Measurements from ENCODE around the gene SFI1. TPM values are rescaled to one million over a fixed set of nuclear protein-coding genes. Genes with fewer than 3 reads are reported as not detected.
A peak's percentile ranks its signal among the peaks of the same experiment; 100 is the strongest.
"Not testable (repeated sequence)": the region's sequence is repeated elsewhere in the genome, so short reads cannot be mapped to it uniquely, and the experiment has no call there.

Gene SFI1
- polyA plus RNA-seq, 3 donors from 2014 or later = 4.2 to 31.5 (median 11.1) TPM

- H3K36me3 Mint-ChIP-seq = peaks cover 0 to 5% (median 4%) of the 10 kb centered on the region in 3 donors
- H3K27me3 Mint-ChIP-seq (ENCODE audit: low read depth in 3 of 3) = no peaks in the 10 kb centered on the region
- H3K4me3 Mint-ChIP-seq = no peak overlapping the region
- peaks cover 47 to 55% of the 10 kb centered on the region in 2 donors for H3K4me1 Mint-ChIP-seq
- DNase-seq = no peak
- no peaks in the 10 kb centered on the region for H3K9me3 Mint-ChIP-seq
- H3K27ac Mint-ChIP-seq = peak overlapping the region in 4 of 6 donors; percentile 9 to 56 (median 28)
Observed at GRCh38 chr22:31501738-31502137, 5.4 kb downstream of the SFI1 start.

- Mint-ChIP-seq H3K9me3 (no peaks in the 10 kb centered on the region), H3K4me3 (no peak overlapping the region), H3K36me3 (peaks cover 0 to 13% (median 10%) of the 10 kb centered on the region in 3 donors), H3K4me1 (peaks cover 40 to 51% of the 10 kb centered on the region in 2 donors), H3K27ac (peak overlapping the region in 2 of 6 donors; percentile 8 to 34), H3K27me3 (ENCODE audit: low read depth in 3 of 3) (no peaks in the 10 kb centered on the region)
- no peak for DNase-seq
Observed at GRCh38 chr22:31503211-31503964, 7.1 kb downstream of the SFI1 start.

GRCh38 chr22:31504282-31504681 lies 7.9 kb downstream of the SFI1 start:
- DNase-seq = no peak
- H3K27me3 Mint-ChIP-seq (ENCODE audit: low read depth in 3 of 3) = no peaks in the 10 kb centered on the region
- H3K4me1 Mint-ChIP-seq = peaks cover 34 to 51% of the 10 kb centered on the region in 2 donors
- H3K36me3 Mint-ChIP-seq = peaks cover 4 to 18% (median 17%) of the 10 kb centered on the region in 3 donors
- H3K27ac Mint-ChIP-seq = peak overlapping the region in 1 of 6 donors; percentile 14
- no peak overlapping the region for H3K4me3 Mint-ChIP-seq
- H3K9me3 Mint-ChIP-seq = no peaks in the 10 kb centered on the region

- not testable (repeated sequence) for DNase-seq; H3K4me3 Mint-ChIP-seq; H3K27me3 Mint-ChIP-seq (ENCODE audit: low read depth in 3 of 3); H3K9me3 Mint-ChIP-seq
- peaks cover 14 to 30% (median 23%) of the 10 kb centered on the region in 3 donors for H3K36me3 Mint-ChIP-seq
- H3K27ac Mint-ChIP-seq = peak overlapping the region in 1 of 6 donors; percentile 60
- peaks cover 30 to 44% of the 10 kb centered on the region in 2 donors for H3K4me1 Mint-ChIP-seq
Observed at GRCh38 chr22:31507517-31507916, 11.2 kb downstream of the SFI1 start.

GRCh38 chr22:31508536-31508935 lies 12.2 kb downstream of the SFI1 start:
- peaks cover 18 to 34% (median 23%) of the 10 kb centered on the region in 3 donors for H3K36me3 Mint-ChIP-seq
- H3K4me1 Mint-ChIP-seq = peaks cover 25 to 40% of the 10 kb centered on the region in 2 donors
- H3K27me3 Mint-ChIP-seq (ENCODE audit: low read depth in 3 of 3) = no peaks in the 10 kb centered on the region
- DNase-seq = no peak
- no peak overlapping the region for H3K4me3 Mint-ChIP-seq
- no peaks in the 10 kb centered on the region for H3K9me3 Mint-ChIP-seq
- H3K27ac Mint-ChIP-seq = peak overlapping the region; percentile 18 to 85 (median 50)

- Mint-ChIP-seq H3K9me3 (no peaks in the 10 kb centered on the region), H3K36me3 (peaks cover 18 to 34% (median 23%) of the 10 kb centered on the region in 3 donors), H3K4me1 (peaks cover 22 to 33% of the 10 kb centered on the region in 2 donors), H3K4me3 (no peak overlapping the region), H3K27ac (peak overlapping the region in 3 of 6 donors; percentile 41 to 53 (median 52)), H3K27me3 (ENCODE audit: low read depth in 3 of 3) (no peaks in the 10 kb centered on the region)
- DNase-seq = no peak
Observed at GRCh38 chr22:31509061-31509762, 12.9 kb downstream of the SFI1 start.

GRCh38 chr22:31520051-31520450 lies 23.7 kb downstream of the SFI1 start:
- no peak for DNase-seq
- no peaks in the 10 kb centered on the region for H3K9me3 Mint-ChIP-seq
- H3K27ac Mint-ChIP-seq = peak overlapping the region in 3 of 6 donors; percentile 20 to 69 (median 34)
- peaks cover 33 to 52% of the 10 kb centered on the region in 2 donors for H3K4me1 Mint-ChIP-seq
- peaks cover 0 to 10% (median 2%) of the 10 kb centered on the region in 3 donors for H3K36me3 Mint-ChIP-seq
- H3K4me3 Mint-ChIP-seq = no peak overlapping the region
- no peaks in the 10 kb centered on the region for H3K27me3 Mint-ChIP-seq (ENCODE audit: low read depth in 3 of 3)

GRCh38 chr22:31524132-31524531 lies 27.8 kb downstream of the SFI1 start:
- H3K27me3 Mint-ChIP-seq (ENCODE audit: low read depth in 3 of 3); H3K9me3 Mint-ChIP-seq: not testable (repeated sequence)
- Mint-ChIP-seq H3K27ac (peak overlapping the region; percentile 86 to 92 (median 90)), H3K4me1 (peaks cover 36 to 51% of the 10 kb centered on the region in 2 donors), H3K36me3 (peaks cover 0 to 12% (median 10%) of the 10 kb centered on the region in 3 donors), H3K4me3 (peak overlapping the region; percentile 62 to 92 (median 82))
- peak; percentile 35 to 49 (median 39) for DNase-seq

GRCh38 chr22:31526270-31526669 lies 29.9 kb downstream of the SFI1 start:
- H3K4me1 Mint-ChIP-seq = peaks cover 36 to 56% of the 10 kb centered on the region in 2 donors
- H3K36me3 Mint-ChIP-seq = peaks cover 0 to 18% (median 14%) of the 10 kb centered on the region in 3 donors
- peak overlapping the region; percentile 14 to 82 (median 54) for H3K27ac Mint-ChIP-seq
- no peaks in the 10 kb centered on the region for H3K9me3 Mint-ChIP-seq
- H3K4me3 Mint-ChIP-seq = no peak overlapping the region
- no peak for DNase-seq
- no peaks in the 10 kb centered on the region for H3K27me3 Mint-ChIP-seq (ENCODE audit: low read depth in 3 of 3)

GRCh38 chr22:31530823-31531195 lies 34.5 kb downstream of the SFI1 start:
- DNase-seq = no peak
- H3K9me3 Mint-ChIP-seq = no peaks in the 10 kb centered on the region
- peak overlapping the region in 4 of 6 donors; percentile 57 to 80 (median 65) for H3K27ac Mint-ChIP-seq
- H3K4me1 Mint-ChIP-seq = peaks cover 13 to 42% of the 10 kb centered on the region in 2 donors
- H3K27me3 Mint-ChIP-seq (ENCODE audit: low read depth in 3 of 3) = peaks cover 0 to 2% (median 0%) of the 10 kb centered on the region in 3 donors
- H3K4me3 Mint-ChIP-seq = no peak overlapping the region
- H3K36me3 Mint-ChIP-seq = peaks cover 0 to 19% (median 9%) of the 10 kb centered on the region in 3 donors

- Mint-ChIP-seq H3K9me3 (no peaks in the 10 kb centered on the region), H3K4me3 (no peak overlapping the region), H3K36me3 (peaks cover 0 to 16% (median 4%) of the 10 kb centered on the region in 3 donors), H3K27ac (peak overlapping the region in 3 of 6 donors; percentile 7 to 66 (median 55)), H3K4me1 (peaks cover 9 to 36% of the 10 kb centered on the region in 2 donors), H3K27me3 (ENCODE audit: low read depth in 3 of 3) (peaks cover 0 to 2% (median 0%) of the 10 kb centered on the region in 3 donors)
- no peak for DNase-seq
Observed at GRCh38 chr22:31532060-31532459, 35.7 kb downstream of the SFI1 start.

GRCh38 chr22:31533374-31533773 lies 37.0 kb downstream of the SFI1 start:
- Mint-ChIP-seq H3K9me3 (no peaks in the 10 kb centered on the region), H3K36me3 (peaks cover 0 to 14% (median 4%) of the 10 kb centered on the region in 3 donors), H3K4me3 (no peak overlapping the region), H3K27me3 (ENCODE audit: low read depth in 3 of 3) (peaks cover 0 to 2% (median 0%) of the 10 kb centered on the region in 3 donors), H3K27ac (peak overlapping the region; percentile 37 to 84 (median 78)), H3K4me1 (peaks cover 10 to 39% of the 10 kb centered on the region in 2 donors)
- DNase-seq = no peak

GRCh38 chr22:31537019-31537535 lies 40.7 kb downstream of the SFI1 start:
- H3K4me1 Mint-ChIP-seq = peaks cover 8 to 34% of the 10 kb centered on the region in 2 donors
- H3K9me3 Mint-ChIP-seq = no peaks in the 10 kb centered on the region
- DNase-seq = no peak
- H3K4me3 Mint-ChIP-seq = no peak overlapping the region
- H3K27me3 Mint-ChIP-seq (ENCODE audit: low read depth in 3 of 3) = peaks cover 0 to 2% (median 2%) of the 10 kb centered on the region in 3 donors
- peaks cover 0 to 18% (median 3%) of the 10 kb centered on the region in 3 donors for H3K36me3 Mint-ChIP-seq
- peak overlapping the region in 5 of 6 donors; percentile 24 to 87 (median 67) for H3K27ac Mint-ChIP-seq

Data from immature natural killer cell (primary cell).